K562 (cell line): ENCODE measurements around the gene CACNA1C. TPM values are rescaled to one million over a fixed set of nuclear protein-coding genes. Genes with fewer than 3 reads are reported as not detected.
A peak's percentile ranks its signal among the peaks of the same experiment; 100 is the strongest.

Source experiments
- ATF6 ChIP-seq: sonication (generic); formaldehyde crosslinking; IDR thresholded peaks from 2 replicates; pipeline ENCODE4 v1.4.0; 2020; ENCODE audit warnings: mild to moderate bottlenecking, missing genetic modification reagents
- CHD4 ChIP-seq: fragments of 200-600 bp; sonication (generic); IDR thresholded peaks from 3 replicates; pipeline ENCODE4 v1.6.1; 2012; ENCODE audit warnings: low read depth, mild to moderate bottlenecking, mixed read lengths, low read length, inconsistent platforms; ENCODE audit not compliant: insufficient read depth, insufficient replicate concordance, poor library complexity, severe bottlenecking
- ELF2 ChIP-seq: fragments of 250-450 bp; sonication (Bioruptor Pico); IDR thresholded peaks from 2 replicates; pipeline ENCODE4 v1.5.0; 2021; ENCODE audit warnings: mild to moderate bottlenecking
- ESRRB ChIP-seq: fragments of 250-450 bp; sonication (Bioruptor Pico); IDR thresholded peaks from 2 replicates; pipeline ENCODE4 v1.5.0; 2020; ENCODE audit warnings: mild to moderate bottlenecking, moderate library complexity, borderline replicate concordance
- FOXK1 ChIP-seq: sonication (generic); formaldehyde crosslinking; IDR thresholded peaks from 2 replicates; pipeline ENCODE4 v1.8.0; 2022; ENCODE audit warnings: missing genetic modification reagents, mild to moderate bottlenecking, borderline replicate concordance
- HOXB6 ChIP-seq: fragments of 250-450 bp; sonication (Bioruptor Pico); IDR thresholded peaks from 2 replicates; pipeline ENCODE4 v1.5.1; 2022; ENCODE audit warnings: mild to moderate bottlenecking, borderline replicate concordance
- MAFF ChIP-seq: IDR thresholded peaks from 2 replicates; pipeline ENCODE4 v1.6.1; 2012; ENCODE audit warnings: low read length, improper control_type of control experiment
- NCOR1 ChIP-seq: fragments of 450-650 bp; IDR thresholded peaks from 2 replicates; pipeline ENCODE4 v1.6.1; 2016; ENCODE audit warnings: mild to moderate bottlenecking, moderate library complexity
- NFE2L1 ChIP-seq: fragments of 450-650 bp; IDR thresholded peaks from 2 replicates; pipeline ENCODE4 v1.6.1; 2016; ENCODE audit warnings: missing genetic modification characterization, low read depth, mild to moderate bottlenecking, missing compliant biosample characterization, moderate library complexity, borderline replicate concordance
- NKRF ChIP-seq: fragments of 450-650 bp; IDR thresholded peaks from 2 replicates; pipeline ENCODE4 v1.6.1; 2016; ENCODE audit warnings: borderline replicate concordance
- NR1H2 ChIP-seq: sonication (generic); formaldehyde crosslinking; IDR thresholded peaks from 2 replicates; pipeline ENCODE4 v1.4.0; 2020; ENCODE audit warnings: mild to moderate bottlenecking, missing genetic modification reagents
- NR2C2 ChIP-seq, 2 experiments: fragments of 200-800 bp in 1 of 2; sonication (Bioruptor generic) in 1 of 2; sonication (generic) in 1 of 2; formaldehyde crosslinking in 1 of 2; IDR thresholded peaks; 2 replicates each; pipeline versions ENCODE4 v1.6.1 to v1.8.0; 2016 to 2022; ENCODE audit warnings: mild to moderate bottlenecking in 1 of 2, missing compliant biosample characterization in 1 of 2, missing genetic modification characterization in 1 of 2, missing genetic modification reagents in 1 of 2
- NUFIP1 ChIP-seq: fragments of 450-650 bp; IDR thresholded peaks from 2 replicates; pipeline ENCODE4 v1.6.1; 2018; ENCODE audit not compliant: partially characterized antibody
- RAD51 ChIP-seq: fragments of 450-650 bp; IDR thresholded peaks from 2 replicates; pipeline ENCODE4 v1.7.1; 2016; ENCODE audit warnings: low read depth, mild to moderate bottlenecking, borderline replicate concordance
- ZBED1 ChIP-seq: IDR thresholded peaks from 2 replicates; pipeline ENCODE4 v1.6.1; 2014
- ZBTB5 ChIP-seq: fragments of 450-650 bp; IDR thresholded peaks from 2 replicates; pipeline ENCODE4 v1.6.1; 2017; ENCODE audit warnings: antibody characterized with exemption
- ZHX1 ChIP-seq: fragments of 150-350 bp; conservative IDR thresholded peaks from 2 replicates; pipeline ENCODE4 v1.6.1; 2014; ENCODE audit warnings: low read length
- ZNF717 ChIP-seq: fragments of 250-450 bp; sonication (Bioruptor Pico); IDR thresholded peaks from 2 replicates; pipeline ENCODE4 v1.5.0; 2021
- ZNF79 ChIP-seq: fragments of 250-450 bp; sonication (Bioruptor Pico); IDR thresholded peaks from 2 replicates; pipeline ENCODE4 v1.4.0; 2020; ENCODE audit warnings: low read depth, mild to moderate bottlenecking, moderate library complexity
- polyA plus RNA-seq, 8 experiments: library from polyadenylated mRNA; depleted of rRNA in 4 of 8; stranded (reverse) in 5 of 8; unstranded in 3 of 8; fragments of >200 nt; fragmentation: Nextera tagmentation in 2 of 8; fragmentation: Illumina TruSeq in 1 of 8; extraction: Ambion mirVana in 2 of 8; extraction: Trizol in 1 of 8; gene quantifications; 2 replicates each; pipeline versions ENCODE4 v1.2.1 to v1.2.3, GENCODE V29; 2011 to 2014; ENCODE audit warnings: inconsistent platforms in 1 of 8, missing spikeins in 1 of 8
- total RNA-seq, 7 experiments: library from RNA; depleted of rRNA in 6 of 7; stranded (reverse); fragments of >200 nt in 6 of 7; fragmentation: Illumina TruSeq in 2 of 7; extraction: Trizol in 2 of 7; gene quantifications; 2 replicates each; pipeline versions ENCODE4 v1.2.1 to v1.2.3, GENCODE V29; 2011 to 2021; ENCODE audit warnings: low replicate concordance in 1 of 7

Gene CACNA1C
- total and polyA plus RNA-seq, 9 of the 15 experiments (the other 6 are each of a cell fraction or from before 2014, with no cell fraction given): not detected

GRCh38 chr12:2004113-2004929 is 48.5 kb upstream of the CACNA1C start, which contains the start of gene DCP1B (continued):
- no peak for TF ChIP-seq ZNF717 (CRISPR knock-in tag)
- no peak for TF ChIP-seq ZNF79 (CRISPR knock-in tag)
- TF ChIP-seq NCOR1: no peak
- TF ChIP-seq ATF6 (CRISPR knock-in tag): no peak
- TF ChIP-seq CHD4: no peak
- TF ChIP-seq HOXB6: no peak
- TF ChIP-seq ZHX1: no peak
- TF ChIP-seq ELF2 (CRISPR knock-in tag): peak; percentile 73
- TF ChIP-seq NR1H2: no peak
- no peak for TF ChIP-seq NUFIP1
- 0 out of 2 replicates have a peak, but pooled peaks have one; percentile 47 for TF ChIP-seq NKRF
- peak; percentile 13; the same call in 1 of the 2 replicates for TF ChIP-seq RAD51
- no peak for TF ChIP-seq FOXK1 (CRISPR knock-in tag)
- TF ChIP-seq ESRRB (CRISPR knock-in tag): no peak
- TF ChIP-seq NFE2L1 (tag): no peak
- no peak for TF ChIP-seq MAFF
- TF ChIP-seq NR2C2 (CRISPR knock-in tag; IDR thresholded peaks at IDR 0.05): no peak
- TF ChIP-seq NR2C2 (tag; IDR thresholded peaks at IDR 0.05): no peak
- no peak for TF ChIP-seq ZBED1
- no peak for TF ChIP-seq ZBTB5
